Measurements from ENCODE around the gene RIC3.
A peak's percentile ranks its signal among the peaks of the same experiment; 100 is the strongest.

RIC3 gene

DNA sequence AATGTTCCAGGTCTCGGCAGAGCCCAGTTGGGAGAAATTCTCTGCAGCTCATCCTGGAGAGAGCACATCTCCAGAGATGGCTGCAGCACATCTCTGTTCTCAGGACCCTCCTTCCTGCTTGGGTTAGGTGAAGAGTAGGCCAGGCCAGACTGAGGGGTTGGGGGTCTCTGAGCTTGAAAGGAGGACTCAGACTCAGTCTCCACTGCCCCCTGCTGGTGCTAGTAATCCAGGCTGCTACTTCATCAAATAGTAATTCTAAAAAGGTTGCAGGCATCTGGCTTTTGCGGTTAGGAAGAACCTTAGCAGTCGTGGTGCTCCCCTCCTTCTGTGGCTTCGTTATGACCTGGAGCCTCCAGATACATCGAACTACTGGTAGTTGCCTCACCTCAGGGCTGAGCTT, 78.1 kb downstream of the RIC3 start:
- TF ChIP-seq, protein P1, sequence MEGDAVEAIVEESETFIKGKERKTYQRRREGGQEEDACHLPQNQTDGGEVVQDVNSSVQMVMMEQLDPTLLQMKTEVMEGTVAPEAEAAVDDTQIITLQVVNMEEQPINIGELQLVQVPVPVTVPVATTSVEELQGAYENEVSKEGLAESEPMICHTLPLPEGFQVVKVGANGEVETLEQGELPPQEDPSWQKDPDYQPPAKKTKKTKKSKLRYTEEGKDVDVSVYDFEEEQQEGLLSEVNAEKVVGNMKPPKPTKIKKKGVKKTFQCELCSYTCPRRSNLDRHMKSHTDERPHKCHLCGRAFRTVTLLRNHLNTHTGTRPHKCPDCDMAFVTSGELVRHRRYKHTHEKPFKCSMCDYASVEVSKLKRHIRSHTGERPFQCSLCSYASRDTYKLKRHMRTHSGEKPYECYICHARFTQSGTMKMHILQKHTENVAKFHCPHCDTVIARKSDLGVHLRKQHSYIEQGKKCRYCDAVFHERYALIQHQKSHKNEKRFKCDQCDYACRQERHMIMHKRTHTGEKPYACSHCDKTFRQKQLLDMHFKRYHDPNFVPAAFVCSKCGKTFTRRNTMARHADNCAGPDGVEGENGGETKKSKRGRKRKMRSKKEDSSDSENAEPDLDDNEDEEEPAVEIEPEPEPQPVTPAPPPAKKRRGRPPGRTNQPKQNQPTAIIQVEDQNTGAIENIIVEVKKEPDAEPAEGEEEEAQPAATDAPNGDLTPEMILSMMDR (IDR thresholded peaks at IDR 0.05), result peak; percentile 71

DNA sequence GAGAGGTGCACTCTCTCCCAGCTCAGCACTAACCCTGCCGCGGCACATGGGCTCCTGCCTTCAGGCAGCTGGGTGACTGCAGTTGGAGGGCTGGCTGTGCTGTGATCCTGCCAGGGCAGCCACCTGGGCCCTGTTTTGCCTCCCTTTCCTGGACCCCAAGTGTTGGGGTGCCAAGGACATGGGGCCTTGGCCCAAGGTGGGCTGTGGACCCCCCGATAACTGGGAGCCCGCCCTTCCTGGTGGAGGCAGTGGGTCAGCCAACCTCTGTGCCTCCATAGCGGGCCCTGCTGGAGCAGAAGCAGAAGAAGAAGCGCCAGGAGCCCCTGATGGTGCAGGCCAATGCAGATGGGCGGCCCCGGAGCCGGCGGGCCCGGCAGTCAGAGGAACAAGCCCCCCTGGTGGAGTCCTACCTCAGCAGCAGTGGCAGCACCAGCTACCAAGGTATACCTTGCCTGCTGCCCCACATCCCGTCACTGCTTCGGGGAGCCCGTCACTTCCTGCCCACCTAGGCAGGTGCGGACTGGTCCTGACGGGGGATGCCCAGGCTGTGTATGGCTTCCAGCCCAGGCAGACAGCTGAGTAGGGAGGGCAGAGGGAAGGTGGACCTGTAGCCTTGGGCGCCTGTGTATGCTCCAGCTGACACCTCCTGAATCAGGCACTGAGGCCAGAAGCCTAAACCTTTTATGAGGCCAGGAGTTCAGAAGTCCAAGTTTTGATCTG, 78.9 kb downstream of the RIC3 start:
- TF ChIP-seq, protein P1 (IDR thresholded peaks at IDR 0.05), result no peak

DNA sequence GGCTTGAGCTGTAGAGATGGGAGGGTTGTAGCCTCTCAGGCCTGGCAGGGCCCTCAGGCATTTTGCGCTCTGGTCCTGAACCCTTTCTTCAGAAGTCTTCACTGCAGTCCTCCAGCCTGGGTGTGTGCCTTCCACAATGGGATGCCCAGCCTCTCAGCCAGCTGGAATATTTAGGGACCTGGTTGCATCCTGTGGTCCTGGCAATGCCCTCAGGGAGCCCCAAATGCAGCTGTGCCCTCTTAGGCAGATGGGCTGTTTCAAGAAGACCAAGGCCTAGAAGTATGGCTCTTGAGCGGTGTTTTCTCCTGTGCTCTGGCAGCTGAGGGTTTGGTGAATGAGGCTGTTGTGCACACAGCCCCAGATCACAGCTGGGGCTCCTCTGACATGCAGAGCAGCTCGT, 81.1 kb downstream of the RIC3 start:
- TF ChIP-seq, protein P1 (IDR thresholded peaks at IDR 0.05), result no peak

- TF ChIP-seq, protein P1 (IDR thresholded peaks at IDR 0.05), result no peak
These were observed 81.6 kb downstream of the RIC3 start for GRCh38 chr11:8087185-8087584.

DNA sequence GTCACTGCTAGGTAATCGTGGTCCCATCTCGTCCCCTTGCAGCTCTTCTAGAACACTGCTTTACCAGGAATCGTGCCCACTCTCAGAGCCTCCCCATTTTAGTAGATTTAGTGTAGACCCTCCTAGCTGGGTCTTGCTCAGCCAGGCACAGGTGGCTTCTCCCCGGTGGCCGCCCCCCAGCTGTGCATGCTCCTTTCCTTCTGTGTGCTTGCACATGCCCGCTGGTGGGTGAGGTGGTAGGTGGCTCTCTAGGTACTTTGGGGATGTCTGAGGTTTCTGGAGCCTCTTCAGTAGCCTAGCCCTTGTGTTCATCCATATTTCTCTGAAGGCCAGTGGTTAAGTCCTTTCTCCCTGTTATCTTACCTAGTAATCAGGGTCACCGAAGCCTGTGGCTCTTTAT, 82.3 kb downstream of the RIC3 start:
- TF ChIP-seq, protein P1 (IDR thresholded peaks at IDR 0.05), result no peak

GRCh38 chr11:8086001-8086479, 82.8 kb downstream of the RIC3 start:
- TF ChIP-seq, protein P1 (IDR thresholded peaks at IDR 0.05), result no peak

DNA sequence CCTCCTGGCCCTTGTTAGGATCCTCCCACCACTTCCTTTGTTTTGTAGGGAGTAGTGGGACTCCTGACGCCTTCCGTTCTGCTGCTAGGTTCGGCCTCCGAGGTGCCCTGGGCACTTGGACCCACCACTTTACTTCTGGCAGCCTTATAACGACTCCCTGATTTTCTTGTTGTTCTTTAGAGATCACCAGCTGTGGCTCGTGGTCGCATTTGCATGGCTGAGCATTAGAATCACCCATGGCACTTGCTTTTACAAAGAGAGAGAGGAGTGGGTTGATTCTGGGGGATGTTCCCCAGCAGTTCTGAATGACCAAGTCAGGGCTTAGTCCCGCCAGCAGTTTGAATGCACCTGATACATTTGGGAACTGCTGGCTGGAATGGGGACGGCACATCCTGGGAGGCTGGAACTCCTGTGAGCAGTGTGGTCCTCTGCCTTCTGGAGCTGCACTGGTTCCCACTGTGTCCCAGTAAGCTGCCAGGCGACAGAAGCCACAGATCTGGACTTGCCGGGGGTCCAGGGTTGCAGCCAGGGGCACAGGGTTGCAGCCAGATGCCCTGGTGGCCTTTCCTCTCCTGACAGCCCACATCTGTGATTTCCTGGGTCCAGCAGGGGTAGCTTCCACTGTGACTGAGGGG, 83.7 kb downstream of the RIC3 start:
- TF ChIP-seq, protein P1 (IDR thresholded peaks at IDR 0.05), result no peak
